Astrocyte of the cerebellum (primary cell): ENCODE data around the gene PAX5.
"Not testable (repeated sequence)": the region's sequence is repeated elsewhere in the genome, so short reads cannot be mapped to it uniquely, and the experiment has no call there.

Source experiments
- DNase-seq: peaks from one replicate; pipeline ENCODE4 v3.0.0-alpha.2; 2011; ENCODE audit warnings: low read depth
- H3K4me3 ChIP-seq: 2 replicates; pipeline ENCODE4 v1.5.1; 2011; ENCODE audit warnings: mild to moderate bottlenecking, low read depth, low read length, moderate library complexity
- CTCF ChIP-seq: IDR thresholded peaks from 2 replicates; pipeline ENCODE4 v1.5.1; 2012; ENCODE audit warnings: low read length, low read depth, moderate library complexity, mild to moderate bottlenecking; ENCODE audit errors: missing control alignments
- in situ Hi-C: cut with HindIII; loops from 2 replicates; pipeline ENCODE4 v1.10.0; 2017; ENCODE audit warnings: low sequenced_read_pairs

The PAX5 gene

GRCh38 chr9:36874261-36874660 is 159.8 kb downstream of the PAX5 start:
- no peak for DNase-seq
- no peak for TF ChIP-seq CTCF
- in situ Hi-C loops = no loop called here
- H3K4me3 ChIP-seq = no peak overlapping the region

- DNase-seq = peak; percentile 32
- peak; percentile 92 for TF ChIP-seq CTCF
- in situ Hi-C loops = no loop called here
- H3K4me3 ChIP-seq = no peak overlapping the region
Measured at GRCh38 chr9:36873247-36873875, 160.7 kb downstream of the PAX5 start.

GRCh38 chr9:36872641-36873040 is 161.4 kb downstream of the PAX5 start:
- no peak for DNase-seq
- in situ Hi-C loops = no loop called here
- H3K4me3 ChIP-seq = no peak overlapping the region
- TF ChIP-seq CTCF = no peak

GRCh38 chr9:36871606-36872005 is 162.5 kb downstream of the PAX5 start:
- DNase-seq = no peak
- H3K4me3 ChIP-seq = no peak overlapping the region
- in situ Hi-C loops = no loop called here
- no peak for TF ChIP-seq CTCF

DNA sequence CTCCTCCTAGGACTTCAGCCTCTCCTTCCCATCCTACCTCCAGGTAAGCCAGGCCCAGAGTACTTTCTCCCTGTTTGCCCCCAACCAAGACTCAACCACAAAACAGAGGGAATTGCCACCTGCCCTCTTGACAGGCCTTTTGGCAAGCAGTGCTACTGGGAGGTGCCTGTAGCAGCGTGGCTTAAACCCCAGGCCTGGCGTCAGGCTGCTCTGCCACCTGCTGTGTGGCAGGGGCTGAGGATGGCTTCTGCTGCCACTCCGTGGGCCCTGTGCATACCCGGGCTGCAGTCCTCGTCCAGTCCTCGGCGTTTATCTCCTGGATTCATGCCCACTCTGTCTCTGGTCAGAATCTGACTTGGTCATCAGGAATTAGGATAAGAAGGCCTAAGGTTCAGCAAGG is 163.1 kb downstream of the PAX5 start:
- TF ChIP-seq CTCF = no peak
- no peak overlapping the region for H3K4me3 ChIP-seq
- in situ Hi-C loops = no loop called here
- DNase-seq = no peak

DNA sequence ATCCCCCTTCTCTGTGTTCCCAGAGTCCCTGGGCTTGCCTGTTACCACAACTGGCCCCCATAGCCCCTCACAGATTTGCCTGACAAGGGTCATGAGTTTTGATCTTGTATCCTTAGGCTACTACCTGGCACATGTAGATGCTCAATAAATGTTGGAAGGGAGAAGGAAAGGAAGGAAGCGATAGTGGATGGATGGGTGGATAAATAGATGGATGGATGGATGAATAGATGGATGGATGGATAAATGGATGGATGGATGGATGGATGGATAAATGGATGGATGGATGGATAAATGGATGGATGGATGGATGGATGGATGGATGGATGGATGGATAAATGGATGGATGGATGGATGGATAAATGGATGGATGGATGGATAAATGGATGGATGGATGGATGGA is 164.5 kb downstream of the PAX5 start:
- in situ Hi-C loops = not testable (repeated sequence)

DNA sequence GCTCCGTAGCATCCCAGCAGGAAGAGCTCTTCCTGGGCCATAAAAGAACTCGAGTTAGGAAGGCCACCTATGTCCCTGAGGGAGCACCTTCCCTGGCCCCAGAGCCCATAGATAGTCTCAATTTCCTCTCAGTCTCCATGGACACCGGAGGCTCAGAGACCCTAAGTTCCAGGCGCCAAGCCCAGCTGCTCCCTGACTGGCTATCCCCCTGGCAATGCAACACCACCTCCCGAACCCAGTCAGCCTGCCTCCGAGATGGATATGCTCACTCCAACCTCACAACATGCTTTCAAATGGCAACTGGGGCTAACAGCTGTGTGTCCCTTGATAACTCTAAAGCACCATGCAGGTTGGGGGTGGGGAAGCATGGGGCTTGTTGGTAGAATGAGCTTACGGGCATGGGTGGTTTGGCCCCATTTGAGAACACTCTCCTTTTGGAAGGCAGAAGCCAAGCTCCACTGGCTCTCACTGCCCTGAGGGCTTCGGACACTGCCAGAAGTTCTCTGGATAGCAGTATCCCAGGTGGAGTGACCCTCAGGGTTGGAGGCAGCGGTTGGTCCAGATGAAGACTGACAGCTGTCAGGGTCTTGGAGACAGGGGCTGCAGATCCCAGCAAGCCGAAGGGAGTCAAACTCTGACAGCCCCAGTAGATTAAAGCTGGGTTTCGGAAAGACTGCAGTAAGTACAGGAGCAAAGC is 165.3 kb downstream of the PAX5 start:
- in situ Hi-C loops = no loop called here
- no peak for DNase-seq
- H3K4me3 ChIP-seq = no peak overlapping the region
- no peak for TF ChIP-seq CTCF

More for the DNA sequence above, 164.5 kb downstream of the PAX5 start:
- not testable (repeated sequence) for H3K4me3 ChIP-seq, DNase-seq
